HL-60 (cell line): ENCODE results near the gene GPR26.

Experiments
- DNase-seq, 2 experiments: peaks; one replicate each; pipeline ENCODE4 v3.0.0-alpha.2; 2010 to 2020; ENCODE audit warnings: low read depth in 1 of 2, low spot score in 1 of 2
- H3K27ac ChIP-seq: fragments of 250-450 bp; sonication (Bioruptor Pico); replicated peaks from 2 replicates; pipeline ENCODE4 v1.5.1; 2020; ENCODE audit warnings: mild to moderate bottlenecking, moderate library complexity
- H3K27me3 ChIP-seq: fragments of 250-450 bp; sonication (Bioruptor Pico); 2 replicates; pipeline ENCODE4 v1.5.1; 2021; ENCODE audit warnings: mild to moderate bottlenecking, moderate library complexity; ENCODE audit not compliant: insufficient read depth, poor library complexity, severe bottlenecking
- H3K4me3 ChIP-seq: replicated peaks from 2 replicates; pipeline ENCODE4 v1.5.1; 2011; ENCODE audit warnings: mild to moderate bottlenecking, control low read depth, low read length; ENCODE audit not compliant: insufficient read depth
- CTCF ChIP-seq: IDR thresholded peaks from one replicate; pipeline ENCODE4 v1.5.1; 2011; ENCODE audit warnings: low read length, control low read depth, inconsistent platforms; ENCODE audit not compliant: insufficient read depth
- GABPA ChIP-seq: IDR thresholded peaks from 2 replicates; pipeline ENCODE4 v1.6.1; 2012; ENCODE audit warnings: low read depth
- POLR2AphosphoS5 ChIP-seq: IDR thresholded peaks from 2 replicates; pipeline ENCODE4 v1.6.1; 2012; ENCODE audit warnings: low read depth
- REST ChIP-seq: IDR thresholded peaks from 2 replicates; pipeline ENCODE4 v1.6.1; 2012; ENCODE audit warnings: low read depth; ENCODE audit not compliant: insufficient replicate concordance
- SPI1 ChIP-seq: IDR thresholded peaks from 2 replicates; pipeline ENCODE4 v1.6.1; 2012; ENCODE audit warnings: low read depth, mild to moderate bottlenecking, borderline replicate concordance

The GPR26 gene

GRCh38 chr10:123674741-123675140, 8.6 kb downstream of the GPR26 start:
- Histone ChIP-seq H3K4me3 (no peak overlapping the region), H3K27me3 (no peaks in the 10 kb centered on the region), H3K27ac (no peak overlapping the region)
- DNase-seq: no peak
- no peak for TF ChIP-seq CTCF
- TF ChIP-seq GABPA: no peak

- Histone ChIP-seq H3K27me3 (no peaks in the 10 kb centered on the region), H3K4me3 (no peak overlapping the region), H3K27ac (no peak overlapping the region)
- TF ChIP-seq POLR2AphosphoS5: no peak
- DNase-seq: no peak
These were observed 9.7 kb downstream of the GPR26 start for GRCh38 chr10:123675811-123676210.

GRCh38 chr10:123677556-123677955, 11.4 kb downstream of the GPR26 start:
- no peak for DNase-seq
- TF ChIP-seq POLR2AphosphoS5: no peak
- TF ChIP-seq REST: no peak
- TF ChIP-seq SPI1: no peak
- no peak for TF ChIP-seq GABPA
- no peak for TF ChIP-seq CTCF
- Histone ChIP-seq H3K27me3 (no peaks in the 10 kb centered on the region), H3K27ac (no peak overlapping the region), H3K4me3 (no peak overlapping the region)

- H3K4me3 ChIP-seq: no peak overlapping the region
- H3K27me3 ChIP-seq: no peaks in the 10 kb centered on the region
- no peak for TF ChIP-seq POLR2AphosphoS5
- no peak for TF ChIP-seq REST
- no peak for TF ChIP-seq GABPA
- TF ChIP-seq SPI1: no peak
- TF ChIP-seq CTCF: no peak
- H3K27ac ChIP-seq: no peak overlapping the region
- no peak for DNase-seq
These were observed 12.2 kb downstream of the GPR26 start for GRCh38 chr10:123678376-123678775.
